Measurements from ENCODE around the gene GPR61.

Gene GPR61

DNA sequence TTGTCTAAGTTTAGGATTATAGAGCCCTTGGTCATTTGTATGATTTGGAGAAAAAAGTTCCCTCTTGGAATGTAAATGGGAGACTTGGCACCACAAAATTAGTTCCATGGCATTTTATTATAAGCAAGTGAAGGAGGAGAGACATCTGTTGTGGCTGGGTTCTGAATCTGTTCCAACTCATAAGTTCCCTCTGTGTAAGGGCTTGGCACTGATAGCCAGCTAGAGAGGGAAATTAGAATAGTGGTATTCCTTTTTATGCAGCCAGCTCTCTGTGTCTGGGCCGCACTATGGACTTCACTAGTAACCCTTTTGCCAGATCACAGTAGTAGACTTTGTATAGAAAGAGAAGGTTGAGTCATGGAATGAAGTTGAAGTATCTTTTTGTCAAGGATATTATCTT is 39.8 kb downstream of the GPR61 start:
- no peak overlapping the region for H3K9ac ChIP-seq (ENCODE audit: low read depth, low read length, poor library complexity)
- peaks cover 0 to 89% of the 10 kb centered on the region in 2 donors for H3K36me3 ChIP-seq (replicated peaks in 1 of 2; ENCODE audit: control insufficient read depth in 2 of 2, insufficient read depth in 2 of 2, low read length in 2 of 2)

DNA sequence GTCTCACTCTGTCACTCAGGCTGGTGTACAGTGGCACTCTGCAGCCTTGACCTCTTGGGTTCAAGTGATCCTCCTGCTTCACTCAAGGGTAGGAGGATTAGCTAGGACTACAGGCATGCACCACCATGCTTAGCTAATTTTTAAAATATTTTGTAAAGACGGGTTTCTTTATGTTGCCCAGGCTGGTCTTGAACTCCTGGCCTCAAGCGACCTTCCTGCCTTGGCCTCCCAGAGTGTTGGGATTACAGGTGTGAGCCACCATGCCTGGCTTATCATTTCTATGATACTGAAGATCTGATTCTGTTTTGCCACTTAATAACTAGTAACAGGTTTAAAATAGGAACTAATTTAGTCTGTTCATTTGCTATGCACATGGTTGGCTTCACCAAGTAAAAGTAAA is 42.3 kb downstream of the GPR61 start:
- WGBS, 2 donors (ENCODE audit: extremely low coverage in 2 of 2, insufficient read length in 2 of 2, insufficient replicate concordance in 1 of 2), result no CpG with 5 or more reads among the region's 2 CpGs
- H2BK120ac ChIP-seq (ENCODE audit: low read depth, low read length), result no peak overlapping the region
- H3K27me3 ChIP-seq (ENCODE audit: control insufficient read depth in 3 of 3, insufficient read depth in 3 of 3, low read depth in 1 of 3, low read length in 3 of 3), result no peaks in the 10 kb centered on the region
- no peak overlapping the region for H3K4me3 ChIP-seq (ENCODE audit: low read length in 2 of 2)
- no peak overlapping the region for H3K4ac ChIP-seq (ENCODE audit: low read length)
- H2BK12ac ChIP-seq (ENCODE audit: low read length), result no peak overlapping the region
- no peak overlapping the region for H3K18ac ChIP-seq (ENCODE audit: low read length)
- no peak overlapping the region for H3K23ac ChIP-seq (ENCODE audit: low read depth, low read length, poor library complexity)
- no peak overlapping the region for H3K14ac ChIP-seq (ENCODE audit: low read length)
- H2BK15ac ChIP-seq (ENCODE audit: low read length), result no peak overlapping the region
- no peak overlapping the region for H2BK5ac ChIP-seq (ENCODE audit: low read length)
- peaks cover 1% of the 10 kb centered on the region for H3K79me1 ChIP-seq (ENCODE audit: low read depth, low read length)
- no peak for DNase-seq (ENCODE audit: low spot score)
- H3K36me3 ChIP-seq (replicated peaks in 1 of 2; ENCODE audit: control insufficient read depth in 2 of 2, insufficient read depth in 2 of 2, low read length in 2 of 2), result peaks cover 5 to 93% of the 10 kb centered on the region in 2 donors
- H3K4me2 ChIP-seq (ENCODE audit: insufficient read depth, low read length, poor library complexity, severe bottlenecking), result no peak overlapping the region
- H4K8ac ChIP-seq (ENCODE audit: low read depth, low read length), result no peak overlapping the region
- H4K91ac ChIP-seq (ENCODE audit: low read depth, low read length, poor library complexity), result no peak overlapping the region
- H3K9ac ChIP-seq (ENCODE audit: low read depth, low read length, poor library complexity), result no peak overlapping the region
- H2AFZ ChIP-seq (ENCODE audit: low read length), result no peak overlapping the region
- no peaks in the 10 kb centered on the region for H3K4me1 ChIP-seq (ENCODE audit: control insufficient read depth in 2 of 2, insufficient read depth in 1 of 2, low read depth in 1 of 2, low read length in 2 of 2)
- H2AK5ac ChIP-seq (ENCODE audit: low read depth, low read length), result no peak overlapping the region
- no peaks in the 10 kb centered on the region for H3K9me3 ChIP-seq (replicated peaks in 1 of 2; ENCODE audit: control insufficient read depth in 2 of 2, insufficient read depth in 1 of 2, low read depth in 1 of 2, low read length in 2 of 2)
- H3K27ac ChIP-seq (replicated peaks; ENCODE audit: low read length), result no peak overlapping the region

More for the DNA sequence above, 39.8 kb downstream of the GPR61 start:
- Histone ChIP-seq H2BK5ac (ENCODE audit: low read length) (no peak overlapping the region), H3K4ac (ENCODE audit: low read length) (no peak overlapping the region), H2BK15ac (ENCODE audit: low read length) (no peak overlapping the region), H3K27ac (replicated peaks; ENCODE audit: low read length) (no peak overlapping the region), H3K4me1 (ENCODE audit: control insufficient read depth in 2 of 2, insufficient read depth in 1 of 2, low read depth in 1 of 2, low read length in 2 of 2) (no peaks in the 10 kb centered on the region), H3K27me3 (ENCODE audit: control insufficient read depth in 3 of 3, insufficient read depth in 3 of 3, low read depth in 1 of 3, low read length in 3 of 3) (no peaks in the 10 kb centered on the region), H4K8ac (ENCODE audit: low read depth, low read length) (no peak overlapping the region), H2BK120ac (ENCODE audit: low read depth, low read length) (no peak overlapping the region), H2BK12ac (ENCODE audit: low read length) (no peak overlapping the region), H2AK5ac (ENCODE audit: low read depth, low read length) (no peak overlapping the region), H3K14ac (ENCODE audit: low read length) (no peak overlapping the region), H2AFZ (ENCODE audit: low read length) (no peak overlapping the region), H3K9me3 (replicated peaks in 1 of 2; ENCODE audit: control insufficient read depth in 2 of 2, insufficient read depth in 1 of 2, low read depth in 1 of 2, low read length in 2 of 2) (no peaks in the 10 kb centered on the region), H3K18ac (ENCODE audit: low read length) (no peak overlapping the region), H3K4me2 (ENCODE audit: insufficient read depth, low read length, poor library complexity, severe bottlenecking) (no peak overlapping the region), H4K91ac (ENCODE audit: low read depth, low read length, poor library complexity) (no peak overlapping the region), H3K79me1 (ENCODE audit: low read depth, low read length) (peaks cover 1% of the 10 kb centered on the region), H3K23ac (ENCODE audit: low read depth, low read length, poor library complexity) (no peak overlapping the region), H3K4me3 (ENCODE audit: low read length in 2 of 2) (no peak overlapping the region)
- no peak for DNase-seq (ENCODE audit: low spot score)
- WGBS, 2 donors (ENCODE audit: extremely low coverage in 2 of 2, insufficient read length in 2 of 2, insufficient replicate concordance in 1 of 2), result no CpG with 5 or more reads among the region's 1 CpG

DNA sequence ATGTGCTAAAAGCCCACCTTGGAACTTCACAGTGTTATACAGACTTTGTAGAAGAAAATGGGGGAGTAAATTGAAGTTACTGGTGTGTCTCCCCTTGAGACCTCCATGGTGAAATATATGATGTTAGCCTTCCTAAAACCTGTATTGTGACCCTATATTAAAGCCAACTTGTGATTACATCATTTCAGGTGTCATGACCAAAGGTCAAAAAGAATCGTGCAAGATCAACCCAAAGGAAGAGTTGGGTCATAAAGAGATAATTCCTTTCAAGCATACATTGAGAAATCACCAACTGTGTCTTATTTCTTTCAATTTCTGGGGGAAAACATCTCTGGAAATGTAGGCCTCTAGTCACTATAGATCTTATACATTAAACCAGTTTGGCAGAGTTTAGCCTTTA is 45.1 kb downstream of the GPR61 start:
- Histone ChIP-seq H3K36me3 (replicated peaks in 1 of 2; ENCODE audit: control insufficient read depth in 2 of 2, insufficient read depth in 2 of 2, low read length in 2 of 2) (peaks cover 8 to 95% of the 10 kb centered on the region in 2 donors), H2BK5ac (ENCODE audit: low read length) (no peak overlapping the region)

DNA sequence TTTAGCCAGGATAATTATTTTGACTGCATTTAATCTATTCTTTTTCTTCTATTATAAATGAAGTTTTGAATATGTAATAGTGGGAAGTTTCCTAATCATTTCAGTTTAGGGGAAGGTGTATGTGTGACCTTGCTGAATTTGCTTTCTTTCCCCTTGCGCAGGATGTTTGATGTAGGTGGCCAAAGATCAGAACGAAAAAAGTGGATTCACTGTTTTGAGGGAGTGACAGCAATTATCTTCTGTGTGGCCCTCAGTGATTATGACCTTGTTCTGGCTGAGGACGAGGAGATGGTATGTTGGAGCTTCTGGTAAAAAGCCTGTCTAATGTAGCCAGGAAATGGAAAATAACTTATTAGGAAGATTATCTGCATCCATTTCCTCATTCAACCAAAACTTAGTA is 46.4 kb downstream of the GPR61 start:
- WGBS, 2 donors (ENCODE audit: extremely low coverage in 2 of 2, insufficient read length in 2 of 2, insufficient replicate concordance in 1 of 2), result no CpG with 5 or more reads among the region's 3 CpGs
- Histone ChIP-seq H3K27ac (replicated peaks; ENCODE audit: low read length) (no peak overlapping the region), H2BK120ac (ENCODE audit: low read depth, low read length) (no peak overlapping the region), H2AFZ (ENCODE audit: low read length) (no peak overlapping the region), H2AK5ac (ENCODE audit: low read depth, low read length) (no peak overlapping the region), H3K14ac (ENCODE audit: low read length) (no peak overlapping the region), H3K4ac (ENCODE audit: low read length) (no peak overlapping the region), H2BK12ac (ENCODE audit: low read length) (no peak overlapping the region), H3K18ac (ENCODE audit: low read length) (no peak overlapping the region), H3K79me1 (ENCODE audit: low read depth, low read length) (peaks cover 1% of the 10 kb centered on the region), H3K4me2 (ENCODE audit: insufficient read depth, low read length, poor library complexity, severe bottlenecking) (no peak overlapping the region), H3K9me3 (replicated peaks in 1 of 2; ENCODE audit: control insufficient read depth in 2 of 2, insufficient read depth in 1 of 2, low read depth in 1 of 2, low read length in 2 of 2) (no peaks in the 10 kb centered on the region), H3K36me3 (replicated peaks in 1 of 2; ENCODE audit: control insufficient read depth in 2 of 2, insufficient read depth in 2 of 2, low read length in 2 of 2) (peaks cover 8 to 95% of the 10 kb centered on the region in 2 donors), H2BK15ac (ENCODE audit: low read length) (no peak overlapping the region), H4K91ac (ENCODE audit: low read depth, low read length, poor library complexity) (no peak overlapping the region), H3K4me1 (ENCODE audit: control insufficient read depth in 2 of 2, insufficient read depth in 1 of 2, low read depth in 1 of 2, low read length in 2 of 2) (no peaks in the 10 kb centered on the region), H3K27me3 (ENCODE audit: control insufficient read depth in 3 of 3, insufficient read depth in 3 of 3, low read depth in 1 of 3, low read length in 3 of 3) (no peaks in the 10 kb centered on the region), H3K4me3 (ENCODE audit: low read length in 2 of 2) (no peak overlapping the region), H2BK5ac (ENCODE audit: low read length) (no peak overlapping the region), H4K8ac (ENCODE audit: low read depth, low read length) (no peak overlapping the region), H3K9ac (ENCODE audit: low read depth, low read length, poor library complexity) (no peak overlapping the region), H3K23ac (ENCODE audit: low read depth, low read length, poor library complexity) (no peak overlapping the region)
- no peak for DNase-seq (ENCODE audit: low spot score)

More for the DNA sequence above, 45.1 kb downstream of the GPR61 start:
- no peak overlapping the region for H3K4ac ChIP-seq (ENCODE audit: low read length)
- H2AK5ac ChIP-seq (ENCODE audit: low read depth, low read length), result no peak overlapping the region
- no CpG with 5 or more reads among the region's 1 CpG for WGBS, 2 donors (ENCODE audit: extremely low coverage in 2 of 2, insufficient read length in 2 of 2, insufficient replicate concordance in 1 of 2)
- H4K91ac ChIP-seq (ENCODE audit: low read depth, low read length, poor library complexity), result no peak overlapping the region
- no peak overlapping the region for H3K27ac ChIP-seq (replicated peaks; ENCODE audit: low read length)
- DNase-seq (ENCODE audit: low spot score), result no peak
- H2BK15ac ChIP-seq (ENCODE audit: low read length), result no peak overlapping the region
- no peaks in the 10 kb centered on the region for H3K27me3 ChIP-seq (ENCODE audit: control insufficient read depth in 3 of 3, insufficient read depth in 3 of 3, low read depth in 1 of 3, low read length in 3 of 3)
- H3K4me2 ChIP-seq (ENCODE audit: insufficient read depth, low read length, poor library complexity, severe bottlenecking), result no peak overlapping the region
- H3K9ac ChIP-seq (ENCODE audit: low read depth, low read length, poor library complexity), result no peak overlapping the region
- no peaks in the 10 kb centered on the region for H3K9me3 ChIP-seq (replicated peaks in 1 of 2; ENCODE audit: control insufficient read depth in 2 of 2, insufficient read depth in 1 of 2, low read depth in 1 of 2, low read length in 2 of 2)
- H3K4me3 ChIP-seq (ENCODE audit: low read length in 2 of 2), result no peak overlapping the region
- no peak overlapping the region for H2BK120ac ChIP-seq (ENCODE audit: low read depth, low read length)
- no peak overlapping the region for H2AFZ ChIP-seq (ENCODE audit: low read length)
- H3K4me1 ChIP-seq (ENCODE audit: control insufficient read depth in 2 of 2, insufficient read depth in 1 of 2, low read depth in 1 of 2, low read length in 2 of 2), result no peaks in the 10 kb centered on the region
- no peak overlapping the region for H3K18ac ChIP-seq (ENCODE audit: low read length)
- H2BK12ac ChIP-seq (ENCODE audit: low read length), result no peak overlapping the region
- H3K14ac ChIP-seq (ENCODE audit: low read length), result no peak overlapping the region
- H4K8ac ChIP-seq (ENCODE audit: low read depth, low read length), result no peak overlapping the region
- H3K23ac ChIP-seq (ENCODE audit: low read depth, low read length, poor library complexity), result no peak overlapping the region
- peaks cover 1% of the 10 kb centered on the region for H3K79me1 ChIP-seq (ENCODE audit: low read depth, low read length)
